SK-N-MC (cell line): Measurements from ENCODE around the gene SFXN2.

Experiments used
- EZH2 ChIP-seq: fragments of 200-600 bp; sonication (generic); IDR thresholded peaks from one replicate; pipeline ENCODE4 v1.6.1; 2017; ENCODE audit warnings: antibody characterized with exemption
- FOXP2 ChIP-seq: optimal IDR thresholded peaks from 2 replicates; pipeline ENCODE3; 2011; ENCODE audit warnings: mild to moderate bottlenecking, moderate library complexity; ENCODE audit not compliant: insufficient read depth; ENCODE audit errors: extremely low read length, control extremely low read depth
- POLR2AphosphoS5 ChIP-seq: IDR thresholded peaks from 2 replicates; pipeline ENCODE4 v1.6.1; 2012; ENCODE audit warnings: mild to moderate bottlenecking, low read depth, low read length, borderline replicate concordance

DNA sequence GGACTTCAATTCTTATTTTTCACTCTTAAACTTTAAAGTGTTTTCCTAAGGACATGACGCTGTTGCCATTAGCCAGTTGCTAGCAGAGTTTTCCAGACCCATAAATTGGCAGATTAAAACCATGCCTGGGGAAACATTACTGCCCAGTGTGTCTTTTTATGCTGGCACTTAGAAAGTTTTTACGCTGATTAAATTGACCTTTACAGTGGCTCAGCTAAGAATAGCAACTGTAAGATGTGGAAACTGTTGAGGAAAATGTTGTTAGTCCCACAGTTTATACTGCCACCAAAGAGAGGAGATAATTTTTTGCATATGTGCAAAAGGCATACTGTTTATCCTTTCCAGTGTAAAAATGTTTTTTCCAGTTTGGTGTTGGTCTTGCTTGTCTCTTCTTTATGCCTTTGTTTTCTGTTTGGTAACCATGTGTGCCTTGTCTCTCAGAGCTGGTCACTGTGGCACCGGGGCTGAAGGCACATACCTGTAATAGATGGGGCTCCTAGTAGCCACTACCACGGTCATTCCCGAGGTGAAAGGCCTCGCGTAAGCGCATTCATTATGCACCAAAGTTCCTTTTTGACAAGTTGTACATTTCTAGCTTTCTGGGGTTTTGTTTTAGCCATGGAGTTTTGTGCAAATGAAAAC lies 77.4 kb downstream of the SFXN2 start:
- TF ChIP-seq EZH2: no peak
- TF ChIP-seq POLR2AphosphoS5: no peak
- no peak for TF ChIP-seq FOXP2
